ENCODE results near the gene KLF5.

KLF5 gene

DNA sequence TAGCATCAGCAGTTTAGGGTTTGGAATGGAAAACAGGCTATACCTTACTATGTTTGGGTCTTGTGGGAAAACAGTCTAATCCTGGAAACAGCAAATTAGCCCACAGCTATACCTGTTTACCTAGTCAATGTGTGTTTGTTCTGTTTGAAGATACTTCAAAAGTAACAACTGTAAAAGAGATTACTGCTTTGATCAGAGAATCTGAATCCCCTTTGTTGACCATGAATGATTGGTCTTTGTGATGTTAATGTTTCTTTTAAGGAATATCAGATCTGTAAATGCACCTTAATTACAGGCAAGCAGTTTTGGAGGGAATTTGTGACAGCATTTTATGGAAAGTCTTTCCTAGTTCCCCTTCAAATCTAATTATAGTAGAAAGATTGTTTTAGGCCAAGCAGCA is 20.7 kb upstream of the KLF5 start:
- Histone ChIP-seq H3K79me2 (ENCODE audit: insufficient read depth, low read depth) (no peaks in the 10 kb centered on the region), H2AFZ (ENCODE audit: low read depth) (no peak overlapping the region), H3K4me1 (ENCODE audit: low read depth, poor library complexity, severe bottlenecking) (no peaks in the 10 kb centered on the region), H3K9ac (no peak overlapping the region), H3K27me3 (ENCODE audit: insufficient read depth, low read depth) (no peaks in the 10 kb centered on the region), H3K36me3 (ENCODE audit: insufficient read depth) (no peaks in the 10 kb centered on the region), H3K4me3 (IDR thresholded peaks at IDR 0.05; ENCODE audit: insufficient read depth, low read depth, low read length) (no peak overlapping the region), H3K4me2 (no peak overlapping the region), H3K27ac (no peak overlapping the region), H4K20me1 (ENCODE audit: insufficient read depth) (no peaks in the 10 kb centered on the region)
- TF ChIP-seq, protein P1, sequence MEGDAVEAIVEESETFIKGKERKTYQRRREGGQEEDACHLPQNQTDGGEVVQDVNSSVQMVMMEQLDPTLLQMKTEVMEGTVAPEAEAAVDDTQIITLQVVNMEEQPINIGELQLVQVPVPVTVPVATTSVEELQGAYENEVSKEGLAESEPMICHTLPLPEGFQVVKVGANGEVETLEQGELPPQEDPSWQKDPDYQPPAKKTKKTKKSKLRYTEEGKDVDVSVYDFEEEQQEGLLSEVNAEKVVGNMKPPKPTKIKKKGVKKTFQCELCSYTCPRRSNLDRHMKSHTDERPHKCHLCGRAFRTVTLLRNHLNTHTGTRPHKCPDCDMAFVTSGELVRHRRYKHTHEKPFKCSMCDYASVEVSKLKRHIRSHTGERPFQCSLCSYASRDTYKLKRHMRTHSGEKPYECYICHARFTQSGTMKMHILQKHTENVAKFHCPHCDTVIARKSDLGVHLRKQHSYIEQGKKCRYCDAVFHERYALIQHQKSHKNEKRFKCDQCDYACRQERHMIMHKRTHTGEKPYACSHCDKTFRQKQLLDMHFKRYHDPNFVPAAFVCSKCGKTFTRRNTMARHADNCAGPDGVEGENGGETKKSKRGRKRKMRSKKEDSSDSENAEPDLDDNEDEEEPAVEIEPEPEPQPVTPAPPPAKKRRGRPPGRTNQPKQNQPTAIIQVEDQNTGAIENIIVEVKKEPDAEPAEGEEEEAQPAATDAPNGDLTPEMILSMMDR (conservative IDR thresholded peaks at IDR 0.05; ENCODE audit: low read depth, low read length): no peak

DNA sequence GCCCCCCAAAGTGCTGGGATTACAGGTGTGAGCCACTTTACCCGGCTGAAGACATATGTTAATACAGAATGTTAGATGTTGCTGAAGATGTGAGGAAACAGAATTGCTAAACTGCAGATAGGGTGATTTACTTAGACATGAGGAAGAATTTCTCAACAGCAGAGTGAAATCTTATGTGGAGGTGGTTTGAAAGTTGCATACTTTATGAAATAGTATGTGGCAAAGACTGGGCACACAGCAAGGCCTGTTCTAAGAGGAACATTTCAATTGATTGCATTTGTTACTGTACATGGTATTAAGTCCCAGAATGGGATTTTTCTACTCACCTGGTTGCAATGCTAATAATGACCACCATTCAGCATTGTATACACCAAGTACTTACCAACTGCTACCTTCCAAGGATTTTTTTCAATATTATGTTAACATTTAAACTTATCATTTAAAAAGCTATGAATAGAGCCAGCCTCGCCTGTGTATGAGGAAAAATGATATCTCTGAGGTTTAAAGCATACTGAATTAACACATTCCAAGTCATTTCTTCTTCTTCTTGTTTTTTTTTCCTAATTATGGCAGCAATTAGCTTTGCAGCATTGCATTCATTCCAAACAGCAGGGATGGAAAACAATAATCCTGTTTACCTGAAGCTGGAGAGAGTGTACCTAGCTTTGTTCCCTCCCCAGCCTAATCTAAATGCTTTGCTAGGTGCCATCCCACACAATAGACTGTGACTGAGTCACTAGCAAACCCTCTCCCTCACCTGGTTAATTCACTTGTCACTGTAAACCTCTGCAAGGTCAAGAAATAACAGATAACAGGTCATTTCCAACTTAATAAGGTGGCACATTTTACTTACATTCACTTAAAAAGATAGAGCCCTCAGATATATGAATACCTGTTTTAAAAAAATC is 19.4 kb upstream of the KLF5 start:
- no peak overlapping the region for H2AFZ ChIP-seq (ENCODE audit: low read depth)
- TF ChIP-seq, protein P1 (conservative IDR thresholded peaks at IDR 0.05; ENCODE audit: low read depth, low read length): no peak
- H3K4me2 ChIP-seq: no peak overlapping the region
- no peaks in the 10 kb centered on the region for H3K79me2 ChIP-seq (ENCODE audit: insufficient read depth, low read depth)
- no peaks in the 10 kb centered on the region for H3K36me3 ChIP-seq (ENCODE audit: insufficient read depth)
- no peaks in the 10 kb centered on the region for H3K27me3 ChIP-seq (ENCODE audit: insufficient read depth, low read depth)
- no peak overlapping the region for H3K4me3 ChIP-seq (IDR thresholded peaks at IDR 0.05; ENCODE audit: insufficient read depth, low read depth, low read length)
- no peaks in the 10 kb centered on the region for H4K20me1 ChIP-seq (ENCODE audit: insufficient read depth)
- H3K9ac ChIP-seq: no peak overlapping the region
- H3K4me1 ChIP-seq (ENCODE audit: low read depth, poor library complexity, severe bottlenecking): no peaks in the 10 kb centered on the region
- H3K27ac ChIP-seq: no peak overlapping the region

DNA sequence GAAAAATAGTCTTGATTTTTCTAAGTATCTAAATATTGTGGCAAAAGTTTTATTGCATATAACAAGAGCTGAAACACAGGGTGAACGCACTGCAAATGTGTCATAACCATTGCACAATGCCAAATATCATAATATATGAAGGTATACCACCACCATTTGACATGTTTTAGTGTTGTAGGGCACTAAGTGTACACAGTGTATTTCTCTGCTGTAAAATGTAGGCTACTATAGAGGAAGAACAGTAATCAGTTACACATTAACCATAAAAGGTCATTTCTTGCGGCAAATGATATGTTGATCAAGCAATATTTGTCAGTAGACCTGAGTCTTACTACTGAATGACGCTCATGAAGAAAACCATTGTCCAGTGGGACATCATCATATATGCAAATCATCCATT is 18.3 kb upstream of the KLF5 start:
- Histone ChIP-seq H3K4me2 (no peak overlapping the region), H3K27ac (no peak overlapping the region)

DNA sequence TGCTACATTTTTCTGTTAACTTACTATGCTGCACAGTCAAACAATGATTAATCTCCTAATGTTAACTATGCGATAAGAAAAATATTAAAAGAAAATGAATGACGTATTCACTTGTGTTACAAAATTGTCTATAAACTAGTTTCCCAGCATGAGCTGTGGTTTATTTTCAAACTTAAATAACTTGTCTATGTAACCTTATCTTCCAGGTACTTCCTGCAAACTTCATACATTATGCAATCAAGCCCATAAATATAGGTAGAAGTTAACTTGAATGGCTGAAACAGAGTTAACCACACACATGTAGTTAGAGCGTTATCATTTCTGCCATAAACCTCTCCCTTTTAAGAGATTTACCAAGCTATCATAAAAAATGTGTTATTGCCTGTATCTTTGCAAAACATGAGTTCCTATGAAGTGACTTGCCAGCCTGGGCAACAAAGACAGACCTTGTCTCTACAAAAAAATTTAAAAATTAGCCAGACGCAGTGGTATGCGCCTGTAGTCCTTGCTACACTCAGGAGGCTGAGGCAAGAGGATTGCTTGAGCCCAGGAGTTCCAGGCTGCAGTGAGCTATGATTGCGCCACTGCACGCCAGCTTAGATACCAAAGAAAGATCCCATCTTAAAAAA is 17.7 kb upstream of the KLF5 start:
- no peaks in the 10 kb centered on the region for H3K36me3 ChIP-seq (ENCODE audit: insufficient read depth)
- no peaks in the 10 kb centered on the region for H3K79me2 ChIP-seq (ENCODE audit: insufficient read depth, low read depth)
- no peak overlapping the region for H2AFZ ChIP-seq (ENCODE audit: low read depth)
- no peak overlapping the region for H3K9ac ChIP-seq
- H4K20me1 ChIP-seq (ENCODE audit: insufficient read depth): no peaks in the 10 kb centered on the region
- no peak overlapping the region for H3K4me2 ChIP-seq
- no peaks in the 10 kb centered on the region for H3K4me1 ChIP-seq (ENCODE audit: low read depth, poor library complexity, severe bottlenecking)
- H3K27me3 ChIP-seq (ENCODE audit: insufficient read depth, low read depth): no peaks in the 10 kb centered on the region
- TF ChIP-seq, protein P1 (conservative IDR thresholded peaks at IDR 0.05; ENCODE audit: low read depth, low read length): no peak
- H3K4me3 ChIP-seq (IDR thresholded peaks at IDR 0.05; ENCODE audit: insufficient read depth, low read depth, low read length): no peak overlapping the region
- no peak overlapping the region for H3K27ac ChIP-seq

More for the DNA sequence above, 18.3 kb upstream of the KLF5 start:
- no peak overlapping the region for H2AFZ ChIP-seq (ENCODE audit: low read depth)
- H3K4me3 ChIP-seq (IDR thresholded peaks at IDR 0.05; ENCODE audit: insufficient read depth, low read depth, low read length): no peak overlapping the region
- H3K36me3 ChIP-seq (ENCODE audit: insufficient read depth): no peaks in the 10 kb centered on the region
- no peaks in the 10 kb centered on the region for H3K27me3 ChIP-seq (ENCODE audit: insufficient read depth, low read depth)
- H3K4me1 ChIP-seq (ENCODE audit: low read depth, poor library complexity, severe bottlenecking): no peaks in the 10 kb centered on the region
- TF ChIP-seq, protein P1 (conservative IDR thresholded peaks at IDR 0.05; ENCODE audit: low read depth, low read length): no peak
- H3K79me2 ChIP-seq (ENCODE audit: insufficient read depth, low read depth): no peaks in the 10 kb centered on the region
- H3K9ac ChIP-seq: no peak overlapping the region
- H4K20me1 ChIP-seq (ENCODE audit: insufficient read depth): no peaks in the 10 kb centered on the region

Measured in KMS-11 (cell line).